GM18907 (cell line): Measurements from ENCODE around the gene TLE1.
"Not testable (repeated sequence)": the region's sequence is repeated elsewhere in the genome, so short reads cannot be mapped to it uniquely, and the experiment has no call there.

Source experiments
- ATAC-seq: cut with Tn5 transposase; IDR thresholded peaks from one replicate; pipeline ENCODE4 v1.9.1; 2021; ENCODE audit warnings: mild to moderate bottlenecking, moderate library complexity; ENCODE audit not compliant: unreplicated experiment

TLE1 gene

DNA sequence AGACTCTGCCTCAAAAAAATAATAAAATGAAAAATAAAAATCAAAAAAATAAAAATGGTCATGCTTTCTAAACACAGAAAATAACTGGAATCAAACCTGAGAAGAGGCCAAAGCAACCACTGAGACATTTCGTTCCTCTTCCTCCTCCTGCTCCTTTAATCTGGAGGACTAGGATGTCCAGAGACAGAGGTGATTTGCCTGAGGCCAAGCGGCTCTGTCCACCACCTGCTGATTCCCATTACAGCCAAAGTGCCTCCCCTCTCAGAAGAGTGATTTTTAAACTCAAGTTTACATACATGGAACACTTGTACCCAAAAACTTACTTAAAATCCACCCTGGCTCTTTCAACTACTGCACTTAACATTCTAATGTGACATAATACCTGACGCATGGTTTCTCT, 65.6 kb downstream of the TLE1 start:
- no peak for ATAC-seq

DNA sequence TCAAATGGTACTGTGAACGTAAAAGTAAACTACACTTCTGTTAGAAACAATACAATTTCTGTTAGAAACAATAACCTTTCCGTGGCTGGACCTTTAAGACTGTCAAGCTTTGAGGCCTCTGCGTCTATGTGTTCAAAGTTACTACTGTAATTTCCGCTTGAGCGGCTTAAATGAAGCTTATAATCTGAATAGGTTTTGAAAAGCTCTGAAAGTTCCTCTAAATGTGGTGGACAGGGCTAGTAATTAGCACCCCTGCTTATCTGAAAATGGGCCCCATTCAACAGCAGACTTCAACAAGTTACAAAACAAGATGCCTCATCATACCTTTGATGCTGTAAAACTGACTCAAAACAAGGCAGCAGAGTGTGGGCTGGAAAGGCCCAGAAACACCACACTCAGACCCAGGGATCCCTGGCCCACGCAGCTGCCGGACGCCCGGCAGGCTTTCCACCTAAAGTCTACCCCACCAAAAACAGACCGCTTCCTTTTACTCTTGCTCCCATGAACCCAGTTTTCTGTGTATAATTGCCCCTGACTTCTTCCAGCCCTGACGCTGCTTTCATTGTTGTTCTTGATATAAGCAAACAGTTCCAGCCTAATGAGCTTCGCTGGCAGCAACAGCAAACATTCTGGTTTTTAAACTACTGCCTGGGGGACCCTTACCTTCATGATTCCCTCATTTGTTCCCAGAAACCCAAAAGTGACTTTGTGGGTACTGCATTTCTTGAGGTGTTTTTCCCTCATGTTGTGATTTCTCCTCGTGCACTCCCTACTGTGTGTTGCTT, 66.7 kb downstream of the TLE1 start:
- no peak for ATAC-seq

DNA sequence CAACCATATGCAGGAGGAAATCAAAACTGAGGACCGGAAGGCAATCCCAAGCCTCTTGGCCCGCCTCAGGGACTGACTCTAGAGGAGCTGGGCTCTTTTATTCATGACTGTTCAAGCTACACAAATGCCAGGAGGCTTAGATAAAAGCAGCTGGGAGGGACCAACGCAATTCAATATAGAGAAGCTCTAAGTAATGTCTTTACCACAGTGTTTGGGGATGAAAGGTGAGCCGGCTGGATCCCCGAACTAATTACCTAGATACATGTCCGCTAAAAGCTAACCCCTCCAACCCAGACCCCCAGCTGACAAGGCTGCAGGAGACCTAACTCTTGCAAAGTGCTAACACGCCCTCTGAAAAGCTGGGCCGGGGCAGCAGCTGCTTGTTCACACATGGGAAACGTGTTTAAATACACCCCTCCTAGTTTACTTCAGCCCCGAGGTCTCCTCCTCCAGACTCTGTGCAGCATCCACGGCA, 67.5 kb downstream of the TLE1 start:
- no peak for ATAC-seq

DNA sequence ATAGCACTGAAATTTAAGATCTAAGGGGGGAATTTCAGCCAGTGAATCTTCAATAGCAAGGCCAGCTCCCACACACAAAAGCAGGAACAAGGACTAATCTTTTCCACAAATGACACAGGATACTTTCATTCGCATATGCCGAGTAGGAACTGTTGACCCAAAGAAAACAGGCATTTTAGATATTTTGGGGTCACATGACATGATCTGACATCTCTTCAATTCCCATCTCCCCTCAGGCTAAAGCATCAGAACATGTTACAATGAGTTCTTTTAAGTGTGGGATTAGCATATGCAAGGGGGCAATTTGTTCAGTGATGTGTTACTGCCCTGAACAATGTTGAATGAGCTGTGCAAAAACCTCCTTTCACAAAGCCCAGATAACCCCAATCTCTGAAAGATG, 68.2 kb downstream of the TLE1 start:
- ATAC-seq: no peak

DNA sequence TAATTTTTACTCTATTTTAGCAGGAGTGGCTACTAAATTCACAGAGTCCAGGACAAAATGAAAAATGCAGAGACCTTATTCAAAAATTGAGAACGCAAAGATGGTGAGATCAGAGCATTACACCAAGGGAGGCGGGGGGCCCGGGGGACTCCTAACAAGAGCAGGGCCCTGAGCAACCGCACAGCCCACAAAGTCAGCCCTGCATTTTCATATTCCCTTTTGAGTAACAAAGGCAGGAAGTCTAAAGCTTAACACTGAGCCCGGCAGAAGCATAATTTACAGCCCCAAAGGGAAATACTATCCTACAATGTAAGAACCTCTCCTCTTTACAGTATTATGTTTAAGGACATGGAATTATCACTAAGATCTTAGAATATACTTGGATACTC, 69.4 kb downstream of the TLE1 start:
- ATAC-seq: no peak

DNA sequence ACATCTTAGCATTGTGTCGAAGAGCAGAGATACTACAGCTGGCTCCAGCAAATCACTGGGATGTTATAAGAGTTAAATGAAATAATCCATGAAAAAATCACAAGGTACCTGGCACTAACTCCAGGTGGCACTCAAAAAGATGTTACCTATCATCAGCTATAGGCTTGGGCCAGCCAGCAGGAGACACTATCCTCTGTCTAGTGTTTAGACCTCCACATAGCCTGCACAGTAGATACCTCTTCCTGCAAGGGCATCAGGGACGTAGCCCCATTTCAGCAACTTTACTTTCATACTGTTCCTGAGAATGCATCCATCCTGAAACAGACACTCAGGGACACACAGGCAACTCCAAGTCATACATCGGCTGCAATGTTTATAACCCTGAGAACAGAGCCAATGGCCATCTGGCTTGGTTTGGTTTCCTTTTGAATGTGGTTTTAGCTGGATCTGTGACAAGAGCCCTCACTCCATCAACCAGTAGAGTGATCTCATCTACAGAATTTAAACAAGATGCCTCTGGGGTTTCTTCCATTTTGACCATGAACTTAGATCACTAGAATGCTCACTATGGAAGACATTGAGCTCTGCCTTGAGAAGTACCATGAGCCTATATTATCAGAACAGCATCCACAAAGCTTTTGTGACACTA, 69.9 kb downstream of the TLE1 start:
- no peak for ATAC-seq

DNA sequence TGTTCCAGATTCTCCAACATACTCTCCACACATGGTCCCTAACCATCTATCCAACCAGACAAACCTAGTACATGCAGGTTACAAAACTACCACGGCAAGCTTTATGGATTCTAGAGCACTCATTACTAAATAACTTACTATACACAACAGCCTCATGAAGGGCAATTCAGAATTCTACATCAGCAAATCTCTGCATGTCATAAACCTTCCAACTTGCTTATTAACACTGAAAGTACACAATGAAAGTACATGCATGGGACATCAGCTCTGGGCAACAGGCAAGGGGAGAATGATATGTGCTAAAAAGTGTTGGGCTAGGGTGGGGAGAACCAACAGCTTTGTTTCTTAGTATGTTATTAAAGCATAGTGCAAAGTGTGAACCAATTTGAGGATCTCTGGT, 70.4 kb downstream of the TLE1 start:
- ATAC-seq: no peak

DNA sequence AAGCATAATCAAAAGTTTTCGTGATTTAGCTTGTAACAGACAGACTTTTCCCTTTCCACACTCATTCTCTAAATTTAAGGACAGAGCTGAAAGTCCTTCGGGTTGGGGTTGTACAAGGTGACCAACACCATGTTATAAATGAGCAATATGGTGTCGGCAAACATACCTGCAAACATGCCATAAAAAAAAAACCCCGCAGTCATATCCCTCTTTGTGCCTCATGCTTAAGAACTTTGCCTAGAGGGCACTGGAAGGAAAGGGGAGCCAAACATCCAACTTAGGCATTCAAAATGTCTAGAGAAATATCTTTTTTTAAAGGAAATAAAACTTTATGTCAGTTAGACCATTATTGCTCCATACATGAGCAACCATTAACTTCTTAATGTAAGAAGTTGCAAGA, 73.2 kb downstream of the TLE1 start:
- ATAC-seq: no peak

DNA sequence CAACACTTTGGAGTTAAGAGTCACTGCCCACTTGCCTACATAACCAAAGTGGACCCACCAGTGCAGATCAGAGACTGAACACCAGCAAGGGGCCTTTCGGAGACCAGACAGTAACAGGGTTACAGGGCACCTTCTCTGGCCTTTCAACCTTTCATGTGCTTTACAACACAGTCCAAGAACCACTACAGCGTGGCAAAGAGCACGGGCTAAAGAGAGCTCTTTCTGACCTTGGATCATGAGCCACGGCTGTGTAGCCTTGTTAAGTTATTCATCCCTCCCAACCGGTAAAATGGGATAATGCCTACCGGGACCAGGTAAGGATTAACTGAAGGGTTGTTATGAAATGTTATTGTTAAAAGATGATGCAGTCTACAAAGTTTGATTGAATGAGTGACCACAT, 75.0 kb downstream of the TLE1 start:
- ATAC-seq: no peak

DNA sequence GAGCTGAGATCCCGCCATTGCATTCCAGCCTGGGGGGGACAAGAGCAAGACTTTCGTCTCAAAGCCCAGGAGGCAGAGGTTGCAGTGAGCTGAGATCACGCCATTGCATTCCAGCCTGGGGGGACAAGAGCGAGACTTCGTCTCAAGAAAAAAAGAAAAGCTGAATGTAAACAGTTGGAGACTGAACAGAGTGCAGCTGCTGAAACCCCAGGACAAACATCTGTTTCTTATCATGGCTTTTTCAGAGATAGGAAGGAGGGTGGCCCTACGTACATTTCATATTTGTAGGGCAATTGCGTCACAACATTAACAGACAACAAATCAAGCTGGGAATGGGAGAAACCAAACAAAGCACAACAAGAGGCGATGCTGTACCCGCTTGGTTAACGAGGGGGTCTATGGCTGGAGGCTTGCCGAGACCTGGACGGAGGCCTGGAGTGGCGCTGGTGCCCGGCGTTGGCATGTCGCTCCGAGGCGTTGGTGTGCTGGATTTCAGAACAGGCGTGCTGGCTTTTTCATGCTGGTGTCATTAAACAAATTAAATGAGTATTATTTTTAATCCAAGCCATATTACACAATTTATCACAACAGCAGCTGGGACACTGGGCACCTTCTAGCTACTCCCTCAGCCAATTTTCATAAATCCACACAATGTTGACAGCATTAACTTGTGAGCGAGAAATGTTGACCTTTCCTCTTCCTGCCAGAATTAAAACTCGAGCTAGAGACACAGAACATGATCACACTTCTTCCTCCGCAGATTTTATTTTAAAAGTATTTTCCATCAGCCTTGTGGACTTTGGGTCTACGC, 76.1 kb downstream of the TLE1 start:
- no peak for ATAC-seq

DNA sequence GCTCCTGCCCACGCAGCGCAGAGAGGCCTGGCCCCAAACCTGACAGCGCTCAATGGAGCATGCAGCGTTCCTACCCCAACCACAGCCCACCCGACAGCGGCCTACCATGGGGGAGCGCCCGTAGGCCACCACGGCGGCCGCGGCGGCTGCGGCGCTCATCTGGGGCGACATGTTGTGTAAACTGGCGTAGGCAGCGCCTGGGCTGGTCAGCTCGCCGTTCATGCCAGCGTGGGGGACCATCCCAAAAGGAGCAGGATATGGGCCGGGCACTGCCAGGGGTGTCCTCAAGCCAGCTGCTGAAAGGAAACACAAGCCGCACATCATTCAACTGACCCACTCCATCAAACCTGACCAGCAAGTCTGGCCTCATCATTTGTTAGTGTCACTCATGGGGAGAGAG, 77.7 kb downstream of the TLE1 start:
- ATAC-seq: no peak

DNA sequence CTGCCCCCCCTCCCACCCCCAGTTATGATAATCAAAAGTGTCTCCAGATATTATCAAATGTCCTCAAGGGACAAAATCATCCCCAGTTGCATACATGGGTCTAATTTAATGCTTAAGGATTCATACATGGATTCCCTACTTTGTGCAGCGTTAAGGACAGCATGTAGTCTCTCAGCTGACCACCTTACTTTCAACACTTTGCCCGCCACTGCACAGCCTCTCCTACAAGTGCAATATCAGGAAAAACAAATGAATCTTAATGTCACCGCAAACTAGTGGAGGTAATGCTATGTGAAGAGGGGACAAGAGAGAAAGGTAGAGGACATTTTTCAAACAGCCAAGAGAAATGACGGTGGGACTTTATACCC, 78.6 kb downstream of the TLE1 start:
- no peak for ATAC-seq

DNA sequence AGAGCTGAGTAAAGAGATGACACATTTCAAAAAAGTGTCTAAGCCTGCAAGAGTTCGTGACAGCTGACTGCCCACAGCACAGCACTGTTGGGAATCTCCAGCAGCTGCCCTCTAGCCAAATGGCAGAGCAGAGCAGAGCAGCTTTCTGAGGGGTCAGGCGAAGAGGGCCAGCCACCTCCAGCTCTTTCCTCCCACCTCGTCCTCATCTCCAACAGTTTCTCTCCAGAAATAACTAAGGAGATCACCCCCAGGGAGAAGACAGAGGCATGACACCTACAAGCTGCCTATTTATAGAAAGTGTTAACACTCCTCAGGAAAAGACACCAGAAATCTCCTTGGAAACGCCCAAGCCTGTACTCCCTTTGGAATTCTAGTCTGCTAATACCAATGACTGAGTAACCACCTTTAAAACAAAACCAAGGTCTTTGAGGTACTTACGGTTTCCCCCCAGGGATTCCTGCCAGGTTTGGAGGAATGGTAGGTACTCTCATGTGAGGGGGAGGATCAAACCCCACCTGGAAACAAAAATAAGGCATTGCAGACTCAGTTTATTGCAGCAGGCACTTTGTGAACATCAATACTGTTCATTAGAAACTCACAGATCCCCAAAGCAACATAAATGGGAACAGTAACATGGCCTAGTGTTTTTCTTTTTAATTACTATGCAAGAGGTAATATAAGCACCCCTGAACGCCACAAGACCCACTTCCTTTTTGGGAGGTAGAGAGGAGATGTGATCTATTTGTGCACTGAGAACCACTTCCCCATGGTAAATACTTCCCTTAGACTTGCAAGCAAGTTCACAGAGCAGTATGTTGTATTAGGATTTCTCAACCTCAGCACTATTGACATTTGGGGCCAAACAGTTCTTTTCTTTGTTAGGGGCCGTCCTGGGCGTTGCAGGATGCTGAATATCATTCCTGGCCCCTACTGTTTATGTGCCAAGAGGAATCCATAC, 79.3 kb downstream of the TLE1 start:
- ATAC-seq: no peak

DNA sequence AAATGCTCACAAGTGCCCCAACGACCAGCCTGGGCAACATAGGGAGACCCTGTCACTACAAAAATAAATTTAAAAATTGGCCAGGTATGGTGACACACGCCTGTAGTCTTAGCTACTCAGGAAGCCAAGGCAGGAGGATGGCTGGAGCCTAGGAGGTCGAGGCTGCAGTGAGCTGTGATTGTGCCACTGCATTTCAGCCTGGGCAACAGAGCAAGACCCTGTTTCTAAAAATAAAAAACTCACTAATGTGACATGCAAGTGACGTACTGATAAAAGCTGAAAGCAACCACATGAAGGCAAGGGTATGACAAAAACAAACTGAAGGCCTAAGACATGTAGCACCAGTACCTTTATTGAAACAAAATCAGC, 81.1 kb downstream of the TLE1 start:
- ATAC-seq: no peak

DNA sequence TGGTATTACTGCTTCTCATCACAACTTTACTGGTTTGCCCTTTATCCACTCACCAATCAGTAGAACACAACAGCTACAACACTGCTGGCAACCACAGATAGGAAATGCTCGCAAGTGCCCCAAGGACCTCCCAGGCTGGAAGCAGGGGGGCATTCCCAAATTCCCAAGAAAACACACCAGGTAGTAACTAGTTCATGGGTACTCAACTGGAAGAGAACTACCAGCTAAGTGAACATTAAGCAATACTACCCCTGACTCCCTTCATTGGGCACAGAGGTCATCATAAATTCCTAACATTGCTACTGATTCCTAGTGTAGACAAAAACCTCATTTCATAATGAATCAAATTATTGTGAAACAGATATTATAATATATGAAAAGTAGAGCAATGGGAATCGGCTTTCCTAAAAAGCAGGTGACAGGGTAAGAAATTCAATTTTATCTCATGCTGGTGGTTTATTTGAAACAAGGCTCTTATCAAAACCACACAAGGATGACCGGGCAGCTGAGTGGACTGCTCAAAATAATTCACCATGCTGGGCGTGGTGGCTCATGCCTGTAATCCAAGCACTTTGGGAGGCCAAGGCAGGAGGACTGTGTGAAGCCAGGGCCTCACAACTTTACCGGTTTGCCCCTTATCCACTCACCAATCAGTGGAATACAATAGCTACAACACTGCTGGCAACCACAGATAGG, 81.6 kb downstream of the TLE1 start:
- no peak for ATAC-seq

DNA sequence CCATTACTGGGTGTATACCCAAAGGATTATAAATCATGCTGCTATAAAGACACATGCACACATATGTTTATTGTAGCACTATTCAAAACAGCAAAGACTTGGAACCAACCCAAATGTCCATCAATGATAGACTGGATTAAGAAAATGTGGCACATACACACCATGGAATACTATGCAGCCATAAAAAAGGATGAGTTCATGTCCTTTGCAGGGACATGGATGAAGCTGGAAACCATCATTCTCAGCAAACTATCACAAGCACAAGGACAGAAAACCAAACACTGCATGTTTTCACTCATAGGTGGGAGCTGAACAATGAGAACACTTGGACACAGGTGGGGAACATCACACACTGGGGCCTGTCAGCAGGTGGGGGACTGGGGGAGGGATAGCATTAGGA, 83.1 kb downstream of the TLE1 start:
- ATAC-seq: not testable (repeated sequence)

DNA sequence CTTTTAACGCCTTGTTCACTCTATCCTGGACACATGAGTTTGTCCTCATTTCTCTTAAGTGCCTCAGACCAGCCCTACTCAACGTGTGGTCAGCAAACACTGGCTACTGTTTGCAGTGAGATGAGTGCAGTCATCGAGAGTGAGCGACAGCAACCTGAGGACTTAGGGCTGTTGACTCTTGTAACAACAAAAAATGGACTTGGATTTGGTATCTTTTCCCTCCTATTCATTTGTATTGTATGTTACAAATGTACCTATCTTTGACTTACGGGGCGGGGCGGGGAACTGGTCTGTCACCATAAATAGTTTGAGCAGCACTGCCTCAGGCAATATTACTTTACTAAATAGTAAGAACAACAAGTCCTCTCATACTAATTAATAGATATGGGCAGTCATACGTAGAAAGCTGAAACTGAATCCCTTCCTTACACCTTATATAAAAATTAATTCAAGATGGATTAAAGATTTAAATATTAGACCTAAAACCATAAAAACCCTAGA, 84.1 kb downstream of the TLE1 start:
- ATAC-seq: no peak

DNA sequence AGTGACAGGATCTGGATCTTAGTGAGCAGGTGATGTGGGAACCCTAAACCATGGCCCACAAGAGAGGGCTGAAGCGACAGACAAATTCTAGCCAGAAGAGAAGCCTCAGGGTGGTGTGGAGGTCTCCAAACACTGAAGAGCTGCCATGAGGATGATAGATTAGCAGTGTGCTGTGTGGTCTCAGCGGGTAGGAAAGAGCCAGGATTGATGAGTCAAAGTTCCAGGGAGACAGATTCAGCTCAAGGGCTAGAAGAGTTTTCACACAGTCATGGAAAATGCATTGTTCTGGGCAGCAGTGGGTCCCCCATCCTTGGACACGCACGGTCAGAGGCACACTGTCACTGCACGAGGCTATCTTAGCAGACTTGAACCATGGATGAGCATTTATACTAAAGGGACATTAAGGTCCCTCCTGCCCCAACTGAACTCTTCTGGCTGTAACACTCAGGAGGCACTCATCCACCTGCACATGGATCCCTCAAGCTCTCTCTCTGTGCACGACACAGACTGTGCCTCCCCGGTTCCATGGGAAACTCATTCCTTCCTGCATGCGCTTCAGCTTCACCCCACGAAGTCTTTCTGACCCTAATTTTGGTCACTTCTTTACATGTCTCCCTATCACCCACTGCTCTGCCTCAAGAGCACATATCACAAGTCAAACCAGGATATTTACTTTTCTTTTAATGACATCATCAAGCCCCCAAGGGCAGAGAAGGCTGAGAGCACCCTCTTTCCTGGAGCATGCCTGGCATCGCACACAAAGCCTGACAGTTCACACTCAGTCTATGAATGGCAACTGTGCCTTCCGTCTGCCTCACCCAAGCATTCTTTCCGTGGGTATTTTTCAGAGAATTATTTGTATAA, 84.8 kb downstream of the TLE1 start:
- ATAC-seq: no peak
